Sigmoid colon (tissue), 7 donors: Measurements from ENCODE around the gene BRMS1. TPM values are rescaled to one million over a fixed set of nuclear protein-coding genes. Genes with fewer than 3 reads are reported as not detected.
A peak's percentile ranks its signal among the peaks of the same experiment; 100 is the strongest.

Experiments
- DNase-seq: peaks from one replicate; pipeline ENCODE4 v3.0.0-alpha.2; 2019
- H3K27ac ChIP-seq, 4 donors: fragments of 200-600 bp; sonication (generic); one replicate each; pipeline ENCODE4 v1.5.1; 2016 to 2019; ENCODE audit warnings: mild to moderate bottlenecking in 1 of 4
- H3K27me3 ChIP-seq, 3 donors: fragments of 200-600 bp; sonication (generic); one replicate each; pipeline ENCODE4 v1.5.1; 2019; ENCODE audit warnings: mild to moderate bottlenecking in 1 of 3
- H3K36me3 ChIP-seq, 4 donors: fragments of 200-600 bp; sonication (generic); one replicate each; pipeline ENCODE4 v1.5.1; 2016 to 2019
- H3K4me1 ChIP-seq, 4 donors: fragments of 200-600 bp; sonication (generic); one replicate each; pipeline ENCODE4 v1.5.1; 2017 to 2019
- H3K4me3 ChIP-seq, 4 donors: fragments of 200-600 bp; sonication (generic); one replicate each; pipeline ENCODE4 v1.5.1; 2017 to 2019; ENCODE audit warnings: mild to moderate bottlenecking in 2 of 4, moderate library complexity in 1 of 4
- H3K9me3 ChIP-seq, 4 donors: fragments of 200-600 bp in 3 of 4; sonication (generic) in 3 of 4; one replicate each; pipeline versions ENCODE4 v1.5.1 to v1.6.1; 2013 to 2019
- EP300 ChIP-seq, 4 donors: sonication (generic); formaldehyde crosslinking; IDR thresholded peaks; one replicate each; pipeline ENCODE4 v1.6.1; 2017; ENCODE audit warnings: antibody characterized with exemption in 4 of 4
- POLR2A ChIP-seq, 2 donors: fragments of 450-650 bp; IDR thresholded peaks; one replicate each; pipeline ENCODE4 v1.6.1; 2016; ENCODE audit warnings: antibody characterized with exemption in 2 of 2, mild to moderate bottlenecking in 2 of 2, moderate library complexity in 2 of 2
- POLR2AphosphoS5 ChIP-seq, 4 donors: sonication (generic); formaldehyde crosslinking; IDR thresholded peaks; one replicate each; pipeline ENCODE4 v1.6.1; 2017; ENCODE audit warnings: antibody characterized with exemption in 4 of 4
- WGBS, 2 donors: extraction: QIAGEN DNeasy Blood & Tissue Kit; methylation state at CpG; one replicate each; pipeline ENCODE4 v1.1.7; 2013; 5-methylcytosine and 5-hydroxymethylcytosine counted together
- intact Hi-C: fragments of 100-400 bp; cut with DNase I; formaldehyde crosslinking; loops from one replicate; pipeline ENCODE4 v1.15.1; 2023
- polyA plus RNA-seq, 3 donors: library from polyadenylated mRNA; stranded (reverse); fragments of 200-250 nt; gene quantifications; one replicate each; pipeline ENCODE4 v1.2.3, GENCODE V29; 2013
- total RNA-seq, 4 donors: library from RNA; depleted of rRNA; stranded (reverse); fragments of >200 nt; gene quantifications; one replicate each; pipeline ENCODE4 v1.1.0, GENCODE V29; 2016
- TF ChIP-seq, protein P1 (sequence below), 4 experiments: fragments of 450-650 bp in 3 of 4; fragments of 200-600 bp in 1 of 4; IDR thresholded peaks; one replicate each; pipeline ENCODE4 v1.5.1; 2016 to 2019; ENCODE audit warnings: antibody characterized with exemption in 4 of 4, mild to moderate bottlenecking in 3 of 4, moderate library complexity in 2 of 4
- donor health status: healthy with polysubstance abuse.
- donor health status: Bipolar disorder and iron deficiency.
- donor health status: healthy.

The BRMS1 gene
- total and polyA plus RNA-seq, 7 donors = 20.2 to 81.8 (median 36.2) TPM

- Histone ChIP-seq H3K4me3 (peak overlapping the region; percentile 67 to 82 (median 80)), H3K9me3 (no peaks in the 10 kb centered on the region), H3K36me3 (peaks cover 0 to 11% (median 3%) of the 10 kb centered on the region in 4 donors), H3K27me3 (no peaks in the 10 kb centered on the region), H3K4me1 (peaks cover 4 to 41% (median 40%) of the 10 kb centered on the region in 4 donors), H3K27ac (peak overlapping the region; percentile 85 to 91 (median 90))
- TF ChIP-seq, protein P1, sequence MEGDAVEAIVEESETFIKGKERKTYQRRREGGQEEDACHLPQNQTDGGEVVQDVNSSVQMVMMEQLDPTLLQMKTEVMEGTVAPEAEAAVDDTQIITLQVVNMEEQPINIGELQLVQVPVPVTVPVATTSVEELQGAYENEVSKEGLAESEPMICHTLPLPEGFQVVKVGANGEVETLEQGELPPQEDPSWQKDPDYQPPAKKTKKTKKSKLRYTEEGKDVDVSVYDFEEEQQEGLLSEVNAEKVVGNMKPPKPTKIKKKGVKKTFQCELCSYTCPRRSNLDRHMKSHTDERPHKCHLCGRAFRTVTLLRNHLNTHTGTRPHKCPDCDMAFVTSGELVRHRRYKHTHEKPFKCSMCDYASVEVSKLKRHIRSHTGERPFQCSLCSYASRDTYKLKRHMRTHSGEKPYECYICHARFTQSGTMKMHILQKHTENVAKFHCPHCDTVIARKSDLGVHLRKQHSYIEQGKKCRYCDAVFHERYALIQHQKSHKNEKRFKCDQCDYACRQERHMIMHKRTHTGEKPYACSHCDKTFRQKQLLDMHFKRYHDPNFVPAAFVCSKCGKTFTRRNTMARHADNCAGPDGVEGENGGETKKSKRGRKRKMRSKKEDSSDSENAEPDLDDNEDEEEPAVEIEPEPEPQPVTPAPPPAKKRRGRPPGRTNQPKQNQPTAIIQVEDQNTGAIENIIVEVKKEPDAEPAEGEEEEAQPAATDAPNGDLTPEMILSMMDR (IDR thresholded peaks at IDR 0.05) = no peak
- TF ChIP-seq EP300 (IDR thresholded peaks at IDR 0.05) (no peak), POLR2AphosphoS5 (IDR thresholded peaks at IDR 0.05) (no peak), POLR2A (IDR thresholded peaks at IDR 0.05) (no peak)
- 27 to 31% methylated on average over 68 of the region's 68 CpGs for WGBS, 2 donors
- intact Hi-C loops = loop anchor here (5.0 kb wide), 1 partner anchor 41 kb away; no protein-coding TSS in a partner anchor
- DNase-seq = no peak
These were observed 1.8 kb upstream of the BRMS1 start for GRCh38 chr11:66346476-66347424.

- Histone ChIP-seq H3K36me3 (peaks cover 10 to 26% (median 17%) of the 10 kb centered on the region in 4 donors), H3K9me3 (no peaks in the 10 kb centered on the region), H3K4me3 (peak overlapping the region; percentile 82 to 97 (median 90)), H3K27ac (peak overlapping the region; percentile 85 to 91 (median 87)), H3K4me1 (peaks cover 4 to 41% (median 40%) of the 10 kb centered on the region in 4 donors), H3K27me3 (no peaks in the 10 kb centered on the region)
- no peak for DNase-seq
- intact Hi-C loops = loop anchor here (1.0 to 5.0 kb wide), 2 partner anchors 33 to 42 kb away; no protein-coding TSS in a partner anchor
- 2 to 11% methylated on average over 7 of the region's 7 CpGs for WGBS, 2 donors
- no peak for TF ChIP-seq POLR2AphosphoS5 (IDR thresholded peaks at IDR 0.05)
- no peak for TF ChIP-seq POLR2A (IDR thresholded peaks at IDR 0.05)
- TF ChIP-seq EP300 (IDR thresholded peaks at IDR 0.05) = no peak
- TF ChIP-seq, protein P1 (IDR thresholded peaks at IDR 0.05) = no peak
These were observed 379 bp upstream of the BRMS1 start for GRCh38 chr11:66345316-66345649.

DNA sequence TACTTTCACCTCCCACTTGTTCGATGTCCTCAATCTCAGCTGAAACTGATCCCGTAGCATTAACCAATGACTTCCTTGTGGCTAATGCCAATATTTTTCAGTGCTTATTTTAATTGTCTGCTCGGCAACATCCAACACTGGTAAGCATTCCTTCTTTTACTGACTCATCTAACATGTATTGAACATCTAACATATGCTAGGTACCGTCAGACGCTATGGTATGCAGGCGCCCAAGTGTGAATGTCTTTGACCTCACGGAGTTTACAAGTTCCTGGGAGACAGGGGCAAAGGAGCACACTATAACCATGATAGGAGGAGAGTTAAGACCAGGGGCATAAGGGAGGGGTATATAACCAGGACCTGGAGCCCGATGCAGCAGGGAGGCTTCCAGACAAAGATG lies 1.7 kb downstream of the BRMS1 start:
- WGBS, 2 donors = 93% methylated on average over 8 of the region's 8 CpGs
- TF ChIP-seq, protein P1 (IDR thresholded peaks at IDR 0.05) = no peak
- TF ChIP-seq EP300 (IDR thresholded peaks at IDR 0.05) = no peak
- TF ChIP-seq POLR2AphosphoS5 (IDR thresholded peaks at IDR 0.05) = no peak
- TF ChIP-seq POLR2A (IDR thresholded peaks at IDR 0.05) = no peak
- Histone ChIP-seq H3K9me3 (no peaks in the 10 kb centered on the region), H3K36me3 (peaks cover 10 to 47% (median 29%) of the 10 kb centered on the region in 4 donors), H3K4me3 (no peak overlapping the region), H3K4me1 (peaks cover 4 to 39% (median 37%) of the 10 kb centered on the region in 4 donors), H3K27me3 (no peaks in the 10 kb centered on the region), H3K27ac (no peak overlapping the region)
- DNase-seq = peak; percentile 34
- intact Hi-C loops = no loop called here

DNA sequence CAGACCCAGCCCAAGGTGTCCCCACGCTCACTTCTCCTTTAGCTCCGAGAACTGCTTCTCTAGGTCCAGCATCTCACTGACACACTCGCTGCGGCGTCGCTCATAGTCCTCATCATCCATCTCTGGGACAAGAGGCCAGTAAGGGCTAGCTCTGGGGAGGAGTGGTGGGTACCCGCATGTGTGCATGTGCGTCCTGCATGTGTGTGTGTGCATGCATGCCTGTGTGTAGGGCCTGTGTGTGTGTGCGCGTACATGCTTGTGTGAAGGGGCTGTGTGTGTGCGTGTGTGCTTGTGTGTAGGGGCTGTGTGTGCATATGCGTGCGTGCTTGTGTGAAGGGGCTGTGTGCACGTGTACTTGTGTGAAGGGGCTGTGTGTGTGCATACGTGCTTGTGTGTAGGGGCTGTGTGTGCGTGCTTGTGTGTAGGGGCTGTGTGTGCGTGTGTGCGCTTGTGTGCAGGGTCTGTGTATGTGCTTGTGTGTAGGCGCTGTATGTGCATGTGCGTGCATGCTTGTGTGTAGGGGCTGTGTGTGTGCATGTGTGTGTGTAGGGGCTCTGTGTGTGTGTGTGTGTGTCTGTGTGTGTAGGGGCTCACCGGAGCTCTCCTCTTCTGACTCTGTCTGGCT lies 3.3 kb downstream of the BRMS1 start:
- Histone ChIP-seq H3K9me3 (no peaks in the 10 kb centered on the region), H3K27ac (no peak overlapping the region), H3K27me3 (no peaks in the 10 kb centered on the region), H3K36me3 (peaks cover 10 to 58% (median 33%) of the 10 kb centered on the region in 4 donors), H3K4me1 (peaks cover 0 to 37% (median 37%) of the 10 kb centered on the region in 4 donors), H3K4me3 (no peak overlapping the region)
- intact Hi-C loops = no loop called here
- TF ChIP-seq POLR2AphosphoS5 (IDR thresholded peaks at IDR 0.05) (no peak), POLR2A (IDR thresholded peaks at IDR 0.05) (no peak), EP300 (IDR thresholded peaks at IDR 0.05) (no peak)
- TF ChIP-seq, protein P1 (IDR thresholded peaks at IDR 0.05) = no peak
- 96 to 97% methylated on average over 21 of the region's 21 CpGs for WGBS, 2 donors
- no peak for DNase-seq
